Stimulated activated CD4-positive, alpha-beta T cell treated with anti-CD3 and anti-CD28 coated beads, Interleukin-15, amount 100 ng/mL, for 1 hour (primary cell): ENCODE measurements around the gene CRABP1.

Source experiments
- DNase-seq, 2 donors: peaks; one replicate each; pipeline ENCODE4 v3.0.0-alpha.2; 2020; ENCODE audit warnings: low read depth in 1 of 2, low spot score in 1 of 2

The CRABP1 gene

GRCh38 chr15:78340231-78341056 lies at the start of gene CRABP1:
Gene CRABP1 (plus strand): TSS chr15:78340353. CDS start chr15:78340429, 76 bp downstream.
- DNase-seq = no peak

- DNase-seq = no peak
Measured at GRCh38 chr15:78291052-78291451, 49.1 kb upstream of the CRABP1 start.

- no peak for DNase-seq
Measured at GRCh38 chr15:78291698-78292097, 48.5 kb upstream of the CRABP1 start.

- no peak for DNase-seq
Measured at GRCh38 chr15:78292219-78292618, 47.9 kb upstream of the CRABP1 start.

GRCh38 chr15:78299101-78299930 lies 40.8 kb upstream of the CRABP1 start, which contains the start of gene SKIC8:
Gene SKIC8 (minus strand): TSS chr15:78299609. CDS start chr15:78295686, 3,923 bp downstream.
- DNase-seq = peak; percentile 80 to 89

GRCh38 chr15:78301326-78301725 lies 38.8 kb upstream of the CRABP1 start:
- DNase-seq = no peak

GRCh38 chr15:78301828-78302227 lies 38.3 kb upstream of the CRABP1 start:
- no peak for DNase-seq

- no peak for DNase-seq
Measured at GRCh38 chr15:78302579-78303312, 37.4 kb upstream of the CRABP1 start.

GRCh38 chr15:78304216-78305066 lies 35.7 kb upstream of the CRABP1 start:
- no peak for DNase-seq

GRCh38 chr15:78306176-78306774 lies 33.9 kb upstream of the CRABP1 start:
- no peak for DNase-seq

GRCh38 chr15:78307976-78308375 lies 32.2 kb upstream of the CRABP1 start:
- DNase-seq = no peak

- peak in 1 of 2 donors; percentile 11 for DNase-seq
Measured at GRCh38 chr15:78308422-78309032, 31.6 kb upstream of the CRABP1 start.

GRCh38 chr15:78311292-78311691 lies 28.9 kb upstream of the CRABP1 start:
- DNase-seq = no peak

GRCh38 chr15:78312536-78312935 lies 27.6 kb upstream of the CRABP1 start:
- DNase-seq = no peak

- no peak for DNase-seq
Measured at GRCh38 chr15:78312957-78313356, 27.2 kb upstream of the CRABP1 start.

- DNase-seq = no peak
Measured at GRCh38 chr15:78313383-78313782, 26.8 kb upstream of the CRABP1 start.

GRCh38 chr15:78314181-78314581 lies 26.0 kb upstream of the CRABP1 start:
- DNase-seq = no peak

- DNase-seq = no peak
Measured at GRCh38 chr15:78315686-78316282, 24.4 kb upstream of the CRABP1 start.
